Neural cell (in vitro differentiated cells): ENCODE data around the gene NTRK1. TPM values are rescaled to one million over a fixed set of nuclear protein-coding genes. Genes with fewer than 3 reads are reported as not detected.

ENCODE experiments used
- H2AFZ ChIP-seq: fragments of 200-600, 300-800 bp; sonication (generic), shearing (Covaris generic); 2 replicates; pipeline ENCODE4 v1.6.0; 2014; ENCODE audit warnings: low read depth, mild to moderate bottlenecking, antibody characterized with exemption, low read length, moderate library complexity
- H3F3A ChIP-seq: fragments of 200-600 bp; shearing (Covaris generic); 2 replicates; pipeline ENCODE4 v1.6.1; 2016; ENCODE audit warnings: mild to moderate bottlenecking, moderate library complexity, mixed read lengths, antibody characterized with exemption, low read length; ENCODE audit not compliant: insufficient read depth, poor library complexity, severe bottlenecking
- H3K27ac ChIP-seq: fragments of 200-600, 300-800 bp; sonication (generic), shearing (Covaris generic); 2 replicates; pipeline ENCODE4 v1.5.1; 2014; ENCODE audit warnings: mild to moderate bottlenecking, low read length, moderate library complexity
- H3K27me3 ChIP-seq: fragments of 300-800, 200-600 bp; sonication (generic), shearing (Covaris generic); 2 replicates; pipeline ENCODE4 v1.6.0; 2014; ENCODE audit warnings: mild to moderate bottlenecking, low read depth, low read length, moderate library complexity; ENCODE audit not compliant: insufficient read depth
- H3K36me3 ChIP-seq: fragments of 300-800, 200-600 bp; sonication (generic), shearing (Covaris generic); 2 replicates; pipeline ENCODE4 v1.5.1; 2014; ENCODE audit warnings: mild to moderate bottlenecking, antibody characterized with exemption, low read length, moderate library complexity; ENCODE audit not compliant: insufficient read depth
- H3K4me2 ChIP-seq: fragments of 300-800, 200-600 bp; sonication (generic), shearing (Covaris generic); 2 replicates; pipeline ENCODE4 v1.6.0; 2014; ENCODE audit warnings: mild to moderate bottlenecking, low read length
- H3K4me3 ChIP-seq: fragments of 300-800, 200-600 bp; sonication (generic), shearing (Covaris generic); 2 replicates; pipeline ENCODE4 v1.5.1; 2014; ENCODE audit warnings: mild to moderate bottlenecking, low read length, moderate library complexity
- H3K79me2 ChIP-seq: fragments of 200-600 bp; shearing (Covaris generic); replicated peaks from 2 replicates; pipeline ENCODE4 v1.6.0; 2014; ENCODE audit warnings: mild to moderate bottlenecking, low read length, moderate library complexity; ENCODE audit not compliant: insufficient read depth
- H3K9ac ChIP-seq: fragments of 300-800, 200-600 bp; sonication (generic), shearing (Covaris generic); 2 replicates; pipeline ENCODE4 v1.6.1; 2016; ENCODE audit warnings: mild to moderate bottlenecking, low read length, mixed read lengths
- H3K9me2 ChIP-seq: fragments of 200-600 bp; shearing (Covaris generic); 2 replicates; pipeline ENCODE4 v1.6.1; 2016; ENCODE audit warnings: mild to moderate bottlenecking, low read length, mixed read lengths; ENCODE audit not compliant: insufficient read depth
- H3K9me3 ChIP-seq: fragments of 200-600, 300-800 bp; sonication (generic), shearing (Covaris generic); 2 replicates; pipeline ENCODE4 v1.6.1; 2016; ENCODE audit warnings: mild to moderate bottlenecking, mixed run types, low read length, moderate library complexity, mixed read lengths
- H4K20me1 ChIP-seq: fragments of 200-600 bp; shearing (Covaris generic); 2 replicates; pipeline ENCODE4 v1.6.1; 2016; ENCODE audit warnings: mild to moderate bottlenecking, mixed run types; ENCODE audit not compliant: insufficient read depth
- CTCF ChIP-seq: fragments of 450-650 bp; IDR thresholded peaks from 2 replicates; pipeline ENCODE4 v1.5.1; 2014; ENCODE audit warnings: antibody characterized with exemption, mild to moderate bottlenecking, moderate library complexity; ENCODE audit not compliant: poor library complexity, severe bottlenecking
- EP300 ChIP-seq: fragments of 450-650 bp; conservative IDR thresholded peaks from 2 replicates; pipeline ENCODE4 v1.6.1; 2014; ENCODE audit warnings: antibody characterized with exemption, mild to moderate bottlenecking, moderate library complexity; ENCODE audit not compliant: poor library complexity, severe bottlenecking
- EZH2 ChIP-seq: fragments of 200-600, 300-800 bp; shearing (Covaris generic), sonication (generic); IDR thresholded peaks from 2 replicates; pipeline ENCODE4 v1.6.1; 2014; ENCODE audit warnings: antibody characterized with exemption, low read length, borderline replicate concordance, mild to moderate bottlenecking; ENCODE audit not compliant: insufficient read depth, poor library complexity, severe bottlenecking
- MXI1 ChIP-seq: fragments of 450-650 bp; conservative IDR thresholded peaks from 2 replicates; pipeline ENCODE4 v1.6.1; 2014; ENCODE audit warnings: antibody characterized with exemption, mild to moderate bottlenecking; ENCODE audit not compliant: poor library complexity, severe bottlenecking
- POLR2AphosphoS5 ChIP-seq: IDR thresholded peaks from 2 replicates; pipeline ENCODE4 v1.6.1; 2012
- RAD21 ChIP-seq: fragments of 450-650 bp; conservative IDR thresholded peaks from 2 replicates; pipeline ENCODE4 v1.6.1; 2014; ENCODE audit warnings: antibody characterized with exemption, mild to moderate bottlenecking, moderate library complexity
- SMC3 ChIP-seq: fragments of 450-650 bp; conservative IDR thresholded peaks from 2 replicates; pipeline ENCODE4 v1.6.1; 2014; ENCODE audit warnings: antibody characterized with exemption, mild to moderate bottlenecking, moderate library complexity; ENCODE audit not compliant: poor library complexity
- TAF1 ChIP-seq: IDR thresholded peaks from 2 replicates; pipeline ENCODE4 v1.6.1; 2012; ENCODE audit warnings: low read depth
- polyA plus RNA-seq: library from polyadenylated mRNA; depleted of rRNA; stranded (reverse); fragments of >200 nt; gene quantifications from 2 replicates; pipeline ENCODE4 v1.2.3, GENCODE V29; 2014
- TF ChIP-seq, protein P1 (sequence below): IDR thresholded peaks from 2 replicates; pipeline ENCODE4 v1.6.1; 2012; ENCODE audit warnings: borderline replicate concordance

The NTRK1 gene
- polyA plus RNA-seq, 1 donor from 2014 or later = 4.9 TPM

- Histone ChIP-seq H2AFZ (no peak overlapping the region), H3F3A (no peaks in the 10 kb centered on the region), H3K4me3 (no peak overlapping the region), H3K79me2 (no peaks in the 10 kb centered on the region), H3K9ac (no peak overlapping the region), H3K9me2 (no peaks in the 10 kb centered on the region), H3K4me2 (no peak overlapping the region), H4K20me1 (no peaks in the 10 kb centered on the region), H3K27ac (no peak overlapping the region), H3K27me3 (peaks cover 33% of the 10 kb centered on the region), H3K36me3 (no peaks in the 10 kb centered on the region), H3K9me3 (no peaks in the 10 kb centered on the region)
- TF ChIP-seq POLR2AphosphoS5 = no peak
- no peak for TF ChIP-seq MXI1
- no peak for TF ChIP-seq EP300
- no peak for TF ChIP-seq EZH2
- no peak for TF ChIP-seq CTCF
- no peak for TF ChIP-seq SMC3
- TF ChIP-seq, protein P1, sequence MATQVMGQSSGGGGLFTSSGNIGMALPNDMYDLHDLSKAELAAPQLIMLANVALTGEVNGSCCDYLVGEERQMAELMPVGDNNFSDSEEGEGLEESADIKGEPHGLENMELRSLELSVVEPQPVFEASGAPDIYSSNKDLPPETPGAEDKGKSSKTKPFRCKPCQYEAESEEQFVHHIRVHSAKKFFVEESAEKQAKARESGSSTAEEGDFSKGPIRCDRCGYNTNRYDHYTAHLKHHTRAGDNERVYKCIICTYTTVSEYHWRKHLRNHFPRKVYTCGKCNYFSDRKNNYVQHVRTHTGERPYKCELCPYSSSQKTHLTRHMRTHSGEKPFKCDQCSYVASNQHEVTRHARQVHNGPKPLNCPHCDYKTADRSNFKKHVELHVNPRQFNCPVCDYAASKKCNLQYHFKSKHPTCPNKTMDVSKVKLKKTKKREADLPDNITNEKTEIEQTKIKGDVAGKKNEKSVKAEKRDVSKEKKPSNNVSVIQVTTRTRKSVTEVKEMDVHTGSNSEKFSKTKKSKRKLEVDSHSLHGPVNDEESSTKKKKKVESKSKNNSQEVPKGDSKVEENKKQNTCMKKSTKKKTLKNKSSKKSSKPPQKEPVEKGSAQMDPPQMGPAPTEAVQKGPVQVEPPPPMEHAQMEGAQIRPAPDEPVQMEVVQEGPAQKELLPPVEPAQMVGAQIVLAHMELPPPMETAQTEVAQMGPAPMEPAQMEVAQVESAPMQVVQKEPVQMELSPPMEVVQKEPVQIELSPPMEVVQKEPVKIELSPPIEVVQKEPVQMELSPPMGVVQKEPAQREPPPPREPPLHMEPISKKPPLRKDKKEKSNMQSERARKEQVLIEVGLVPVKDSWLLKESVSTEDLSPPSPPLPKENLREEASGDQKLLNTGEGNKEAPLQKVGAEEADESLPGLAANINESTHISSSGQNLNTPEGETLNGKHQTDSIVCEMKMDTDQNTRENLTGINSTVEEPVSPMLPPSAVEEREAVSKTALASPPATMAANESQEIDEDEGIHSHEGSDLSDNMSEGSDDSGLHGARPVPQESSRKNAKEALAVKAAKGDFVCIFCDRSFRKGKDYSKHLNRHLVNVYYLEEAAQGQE = no peak
- TF ChIP-seq RAD21 = no peak
- TF ChIP-seq TAF1 = no peak
These were observed 69.8 kb downstream of the NTRK1 start for GRCh38 chr1:156930483-156930882.

Other genes with a start within 250 kb of the NTRK1 start
- gene HAPLN2, start 241.4 kb upstream of the NTRK1 start, polyA plus RNA-seq = 22.9 and 24.6 TPM in 2 replicates
- gene BCAN, start 218.7 kb upstream of the NTRK1 start, polyA plus RNA-seq = 0.58 TPM in 1 of 2 replicates, not detected in the other
- gene NES, start 183.5 kb upstream of the NTRK1 start, polyA plus RNA-seq = 9.9 and 13.7 TPM in 2 replicates
- 3.4 and 7.7 TPM in 2 replicates for gene CRABP2, start 155.3 kb upstream of the NTRK1 start, polyA plus RNA-seq
- 11.9 and 13.1 TPM in 2 replicates for gene METTL25B, start 132.4 kb upstream of the NTRK1 start, polyA plus RNA-seq
- gene ISG20L2, start 132.1 kb upstream of the NTRK1 start, polyA plus RNA-seq = 8.5 and 13.1 TPM in 2 replicates
- gene MRPL24, start 119.8 kb upstream of the NTRK1 start, polyA plus RNA-seq = 34.4 and 56.5 TPM in 2 replicates
- 138 and 146 TPM in 2 replicates for gene HDGF, start 109.2 kb upstream of the NTRK1 start, polyA plus RNA-seq
- gene PRCC, start 93.3 kb upstream of the NTRK1 start, polyA plus RNA-seq = 17.5 and 23.3 TPM in 2 replicates
- not detected in 2 replicates for gene SH2D2A, start 44.0 kb upstream of the NTRK1 start, polyA plus RNA-seq
- gene INSRR, start 1.7 kb upstream of the NTRK1 start, polyA plus RNA-seq = 2.7 and 3.0 TPM in 2 replicates
- gene PEAR1, start 32.9 kb downstream of the NTRK1 start, polyA plus RNA-seq = not detected in 2 replicates
- gene LRRC71, start 59.8 kb downstream of the NTRK1 start, polyA plus RNA-seq = not detected in 2 replicates
- 33.2 and 42.8 TPM in 2 replicates for gene ARHGEF11, start 184.9 kb downstream of the NTRK1 start, polyA plus RNA-seq
- not detected in 2 replicates for gene ETV3L, start 238.9 kb downstream of the NTRK1 start, polyA plus RNA-seq